ENCODE results near the gene ZNRF1. TPM values are rescaled to one million over a fixed set of nuclear protein-coding genes. Genes with fewer than 3 reads are reported as not detected.

The ZNRF1 gene
- total RNA-seq, 1 experiment from 2014 or later: 48.2 TPM

DNA sequence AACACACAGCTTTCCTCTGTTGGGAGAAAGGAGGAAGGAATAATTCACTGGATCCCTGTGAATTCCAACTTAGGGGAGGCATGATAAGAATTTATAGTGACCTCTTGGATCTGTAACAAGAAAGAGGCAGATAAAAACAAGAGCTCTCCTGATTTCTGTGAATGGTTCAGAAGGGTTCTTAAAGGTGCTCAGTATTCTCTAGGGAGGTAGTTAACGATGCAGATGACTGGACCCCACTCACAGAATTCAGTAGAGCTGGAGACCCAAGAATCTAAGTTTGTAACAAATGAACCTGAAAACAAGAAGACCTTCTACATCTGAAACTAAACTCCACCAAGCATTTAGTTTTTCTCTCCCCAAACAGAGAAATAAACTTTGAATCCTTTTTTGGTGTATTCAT, 8.6 kb downstream of the ZNRF1 start:
- Histone ChIP-seq H3K4me3 (replicated peaks in 1 of 2; ENCODE audit: low read depth in 1 of 2, low read length in 2 of 2) (no peak overlapping the region), H3K27ac (ENCODE audit: low read depth, low read length) (no peak overlapping the region), H2AFZ (ENCODE audit: low read depth, low read length, poor library complexity, severe bottlenecking) (no peak overlapping the region), H3K9me3 (ENCODE audit: control insufficient read depth in 1 of 2, insufficient read depth in 1 of 2, low read depth in 1 of 2, low read length in 2 of 2) (no peaks in the 10 kb centered on the region), H3K9me2 (ENCODE audit: insufficient read depth) (no peaks in the 10 kb centered on the region), H3K9ac (ENCODE audit: low read length) (no peak overlapping the region), H3K27me3 (ENCODE audit: insufficient read depth, low read length) (no peaks in the 10 kb centered on the region), H3K79me2 (ENCODE audit: insufficient read depth, low read length) (peaks cover 92% of the 10 kb centered on the region), H3K4me1 (ENCODE audit: control insufficient read depth in 1 of 2, insufficient read depth in 2 of 2, low read length in 2 of 2) (peaks cover 41 to 53% of the 10 kb centered on the region in 2 experiments), H4K20me1 (ENCODE audit: insufficient read depth) (no peaks in the 10 kb centered on the region), H3K4me2 (ENCODE audit: low read length) (no peak overlapping the region), H3K36me3 (ENCODE audit: control insufficient read depth in 1 of 2, insufficient read depth in 2 of 2, low read length in 2 of 2) (0 out of 4 replicates have a peak, but pooled peaks cover 0 to 7% of the 10 kb centered on the region in 2 experiments)
- POLR2A ChIA-PET: no interaction called here
- BruUV-seq (replicated peaks): no TSS peak
- no peak for DNase-seq (ENCODE audit: low read depth, low spot score)
- TF ChIP-seq SRF (IDR thresholded peaks at IDR 0.05; ENCODE audit: low read depth) (no peak), FOSL1 (IDR thresholded peaks at IDR 0.05; ENCODE audit: low read depth) (no peak), POLR2AphosphoS5 (IDR thresholded peaks at IDR 0.05; ENCODE audit: low read depth, low read length) (no peak), YY1 (IDR thresholded peaks at IDR 0.05; ENCODE audit: extremely low read depth, insufficient replicate concordance, low read depth, low read length) (no peak)
- TF ChIP-seq, protein P1, sequence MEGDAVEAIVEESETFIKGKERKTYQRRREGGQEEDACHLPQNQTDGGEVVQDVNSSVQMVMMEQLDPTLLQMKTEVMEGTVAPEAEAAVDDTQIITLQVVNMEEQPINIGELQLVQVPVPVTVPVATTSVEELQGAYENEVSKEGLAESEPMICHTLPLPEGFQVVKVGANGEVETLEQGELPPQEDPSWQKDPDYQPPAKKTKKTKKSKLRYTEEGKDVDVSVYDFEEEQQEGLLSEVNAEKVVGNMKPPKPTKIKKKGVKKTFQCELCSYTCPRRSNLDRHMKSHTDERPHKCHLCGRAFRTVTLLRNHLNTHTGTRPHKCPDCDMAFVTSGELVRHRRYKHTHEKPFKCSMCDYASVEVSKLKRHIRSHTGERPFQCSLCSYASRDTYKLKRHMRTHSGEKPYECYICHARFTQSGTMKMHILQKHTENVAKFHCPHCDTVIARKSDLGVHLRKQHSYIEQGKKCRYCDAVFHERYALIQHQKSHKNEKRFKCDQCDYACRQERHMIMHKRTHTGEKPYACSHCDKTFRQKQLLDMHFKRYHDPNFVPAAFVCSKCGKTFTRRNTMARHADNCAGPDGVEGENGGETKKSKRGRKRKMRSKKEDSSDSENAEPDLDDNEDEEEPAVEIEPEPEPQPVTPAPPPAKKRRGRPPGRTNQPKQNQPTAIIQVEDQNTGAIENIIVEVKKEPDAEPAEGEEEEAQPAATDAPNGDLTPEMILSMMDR (IDR thresholded peaks at IDR 0.05 in 2 of 3, conservative IDR thresholded peaks at IDR 0.05 in 1 of 3; ENCODE audit: borderline replicate concordance in 1 of 3, insufficient read depth in 1 of 3, low read depth in 2 of 3, low read length in 2 of 3): no peak
- TF ChIP-seq, protein P2, sequence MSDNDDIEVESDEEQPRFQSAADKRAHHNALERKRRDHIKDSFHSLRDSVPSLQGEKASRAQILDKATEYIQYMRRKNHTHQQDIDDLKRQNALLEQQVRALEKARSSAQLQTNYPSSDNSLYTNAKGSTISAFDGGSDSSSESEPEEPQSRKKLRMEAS (IDR thresholded peaks at IDR 0.05): no peak
- ATAC-seq: no peak
- CTCF ChIA-PET: interaction anchor here (1.5 to 2.5 kb wide), 2 partner anchors 9 to 104 kb away, joined by 6 to 10 read pairs; partner anchors contain the start of gene ZNRF1
- RAD21 ChIA-PET (ENCODE audit: low non-redundant PET in 1 of 2, low total read pairs in 2 of 2, uncharacterized antibody in 2 of 2, unreplicated experiment in 2 of 2): no interaction called here
- intact Hi-C loops (cut with micrococcal nuclease): no loop called here

DNA sequence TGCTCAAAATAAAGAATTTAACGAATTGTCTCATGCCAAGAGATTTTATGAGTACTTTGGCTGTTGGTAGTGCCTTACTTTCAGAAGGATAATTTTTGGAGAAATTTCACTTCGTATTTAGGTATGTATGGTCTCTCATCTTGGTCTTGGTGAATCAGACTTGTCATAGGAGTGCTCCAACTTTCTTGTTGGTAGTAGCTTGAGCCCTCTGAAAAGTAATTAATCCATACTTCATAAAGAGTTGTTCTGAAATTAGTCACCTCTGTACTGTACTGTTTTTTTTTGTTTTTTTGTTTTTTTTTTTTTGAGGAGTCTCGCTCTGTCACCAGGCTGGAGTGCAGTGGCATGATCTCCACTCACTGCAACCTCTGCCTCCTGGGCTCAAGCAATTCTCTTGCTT, 11.6 kb downstream of the ZNRF1 start:
- Histone ChIP-seq H2AFZ (ENCODE audit: low read depth, low read length, poor library complexity, severe bottlenecking) (no peak overlapping the region), H3K27me3 (ENCODE audit: insufficient read depth, low read length) (no peaks in the 10 kb centered on the region), H3K4me3 (replicated peaks in 1 of 2; ENCODE audit: low read depth in 1 of 2, low read length in 2 of 2) (0 out of 4 replicates have a peak overlapping the region, but pooled peaks of 1 of the 2 experiments have one; percentile 5), H3K4me2 (ENCODE audit: low read length) (peak overlapping the region; percentile 78), H3K79me2 (ENCODE audit: insufficient read depth, low read length) (peaks cover 92% of the 10 kb centered on the region), H3K36me3 (ENCODE audit: control insufficient read depth in 1 of 2, insufficient read depth in 2 of 2, low read length in 2 of 2) (peaks cover 0 to 7% of the 10 kb centered on the region in 2 experiments; a peak in 1 of 4 replicates), H4K20me1 (ENCODE audit: insufficient read depth) (no peaks in the 10 kb centered on the region), H3K4me1 (ENCODE audit: control insufficient read depth in 1 of 2, insufficient read depth in 2 of 2, low read length in 2 of 2) (peaks cover 57 to 64% of the 10 kb centered on the region in 2 experiments), H3K9ac (ENCODE audit: low read length) (0 out of 2 replicates have a peak overlapping the region, but pooled peaks have one; percentile 59), H3K27ac (ENCODE audit: low read depth, low read length) (peak overlapping the region; percentile 88), H3K9me3 (ENCODE audit: control insufficient read depth in 1 of 2, insufficient read depth in 1 of 2, low read depth in 1 of 2, low read length in 2 of 2) (no peaks in the 10 kb centered on the region), H3K9me2 (ENCODE audit: insufficient read depth) (no peaks in the 10 kb centered on the region)
- ATAC-seq (no peak), DNase-seq (ENCODE audit: low read depth, low spot score) (no peak)
- RAD21 ChIA-PET (ENCODE audit: low non-redundant PET in 1 of 2, low total read pairs in 2 of 2, uncharacterized antibody in 2 of 2, unreplicated experiment in 2 of 2): no interaction called here
- intact Hi-C loops (cut with micrococcal nuclease): no loop called here
- BruUV-seq (replicated peaks): no TSS peak
- CTCF ChIA-PET: interaction anchor here (2.7 to 3.3 kb wide), 2 partner anchors 12 to 100 kb away, joined by 17 to 19 read pairs; partner anchors contain the start of gene ZNRF1
- POLR2A ChIA-PET: interaction anchor here (0.8 kb wide), 1 partner anchor 25 kb away, joined by 5 read pairs; the partner anchor contains the start of gene WDR59
- TF ChIP-seq YY1 (IDR thresholded peaks at IDR 0.05; ENCODE audit: extremely low read depth, insufficient replicate concordance, low read depth, low read length): no peak
